Neural progenitor cell (in vitro differentiated cells): ENCODE measurements around the gene SMPD3. TPM values are rescaled to one million over a fixed set of nuclear protein-coding genes. Genes with fewer than 3 reads are reported as not detected.

Experiments
- DNase-seq: peaks from one replicate; pipeline ENCODE4 v3.0.0-alpha.2; 2016; ENCODE audit warnings: low spot score
- H2AFZ ChIP-seq: fragments of 200-600 bp; sonication (generic); replicated peaks from 2 replicates; pipeline ENCODE4 v1.6.1; 2016; ENCODE audit warnings: antibody characterized with exemption
- H3F3A ChIP-seq: fragments of 200-600 bp; sonication (generic); 2 replicates; pipeline ENCODE4 v1.6.1; 2016; ENCODE audit warnings: antibody characterized with exemption, low read depth
- H3K27ac ChIP-seq: fragments of 200-600 bp; sonication (generic); 2 replicates; pipeline ENCODE4 v1.5.1; 2016; ENCODE audit warnings: mild to moderate bottlenecking
- H3K27me3 ChIP-seq: fragments of 200-600 bp; sonication (generic); 2 replicates; pipeline ENCODE4 v1.6.1; 2016; ENCODE audit warnings: mild to moderate bottlenecking, moderate library complexity
- H3K36me3 ChIP-seq: fragments of 200-600 bp; sonication (generic); 2 replicates; pipeline ENCODE4 v1.5.1; 2016
- H3K4me1 ChIP-seq: fragments of 200-600 bp; sonication (generic); 2 replicates; pipeline ENCODE4 v1.6.1; 2016; ENCODE audit warnings: mixed run types
- H3K4me2 ChIP-seq: fragments of 200-600 bp; sonication (generic); 2 replicates; pipeline ENCODE4 v1.6.1; 2016
- H3K4me3 ChIP-seq: fragments of 200-600 bp; sonication (generic); 2 replicates; pipeline ENCODE4 v1.5.1; 2016
- H3K79me2 ChIP-seq: fragments of 200-600 bp; sonication (generic); 2 replicates; pipeline ENCODE4 v1.6.1; 2016; ENCODE audit warnings: low read depth
- H3K9ac ChIP-seq: fragments of 200-600 bp; sonication (generic); 2 replicates; pipeline ENCODE4 v1.6.1; 2016
- H3K9me3 ChIP-seq: fragments of 200-600 bp; sonication (generic); 2 replicates; pipeline ENCODE4 v1.5.1; 2016; ENCODE audit warnings: low read depth
- H4K20me1 ChIP-seq: fragments of 200-600 bp; sonication (generic); 2 replicates; pipeline ENCODE4 v1.6.1; 2016; ENCODE audit warnings: low read depth
- H3K27ac Mint-ChIP-seq: 3 replicates; pipeline ENCODE4 v1.8.0; 2021; ENCODE audit warnings: mixed read lengths
- H3K27me3 Mint-ChIP-seq: 2 replicates; pipeline ENCODE4 v1.8.0; 2022; ENCODE audit warnings: low read depth, mild to moderate bottlenecking, inconsistent platforms, moderate library complexity, mixed read lengths; ENCODE audit not compliant: insufficient read depth
- H3K36me3 Mint-ChIP-seq: 3 replicates; pipeline ENCODE4 v1.8.0; 2021; ENCODE audit warnings: mixed read lengths
- H3K4me1 Mint-ChIP-seq: 3 replicates; pipeline ENCODE4 v1.8.0; 2021; ENCODE audit warnings: mixed read lengths
- H3K4me3 Mint-ChIP-seq: 3 replicates; pipeline ENCODE4 v1.8.0; 2021; ENCODE audit warnings: mild to moderate bottlenecking, moderate library complexity, mixed read lengths
- H3K9me3 Mint-ChIP-seq: 3 replicates; pipeline ENCODE4 v1.8.0; 2020; ENCODE audit warnings: mixed read lengths
- EZH2 ChIP-seq: fragments of 200-600 bp; sonication (generic); IDR thresholded peaks from 2 replicates; pipeline ENCODE4 v1.6.1; 2017; ENCODE audit warnings: antibody characterized with exemption, mild to moderate bottlenecking, moderate library complexity
- total RNA-seq: library from RNA; depleted of rRNA; stranded (reverse); fragments of >200 nt; gene quantifications from 2 replicates; pipeline ENCODE4 v1.2.3, GENCODE V29; 2015; ENCODE audit warnings: low replicate concordance
- TF ChIP-seq, protein P1 (sequence below): fragments of 200-600 bp; sonication (generic); IDR thresholded peaks from 2 replicates; pipeline ENCODE4 v1.5.1; 2017; ENCODE audit warnings: antibody characterized with exemption, mild to moderate bottlenecking

Gene SMPD3
- total RNA-seq, 1 donor from 2014 or later = not detected

DNA sequence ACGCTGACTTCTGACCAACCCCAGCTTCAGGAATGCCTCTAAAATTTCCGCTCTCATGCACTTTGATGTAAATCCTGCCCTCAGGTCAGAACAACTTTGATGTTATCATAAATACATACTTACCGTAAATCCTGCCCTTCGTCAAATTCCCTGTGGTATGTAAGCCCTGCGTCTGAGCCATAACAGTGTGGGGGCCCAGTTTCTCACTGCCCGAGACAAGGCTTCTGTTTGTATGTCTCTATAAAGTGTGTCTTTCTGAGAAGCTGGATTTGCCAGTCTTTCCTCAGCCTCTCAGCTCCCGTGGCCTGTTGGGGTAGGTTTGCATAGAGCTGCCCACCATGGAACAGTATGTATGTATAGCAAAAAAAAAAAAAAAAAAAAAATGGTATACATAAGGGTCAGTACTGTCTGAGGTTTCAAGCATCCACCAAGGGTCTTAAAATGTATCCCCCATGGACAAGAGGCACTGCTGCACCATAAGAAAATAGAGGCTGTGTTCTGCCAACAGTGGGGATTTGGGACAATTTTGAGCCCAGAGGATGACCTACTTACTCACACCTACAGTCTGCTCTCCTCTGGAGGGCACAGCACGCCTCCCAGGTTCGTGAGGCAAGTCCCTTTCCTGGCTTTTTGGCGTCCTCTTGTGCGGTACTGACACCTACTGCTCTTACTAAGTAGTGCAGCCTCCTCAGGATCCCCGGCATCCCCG, 120.0 kb downstream of the SMPD3 start:
- H3K79me2 ChIP-seq = no peaks in the 10 kb centered on the region
- Mint-ChIP-seq H3K4me3 (no peak overlapping the region), H3K9me3 (no peaks in the 10 kb centered on the region), H3K4me1 (peaks cover 15% of the 10 kb centered on the region), H3K36me3 (peaks cover 3% of the 10 kb centered on the region), H3K27me3 (peaks cover 2% of the 10 kb centered on the region), H3K27ac (no peak overlapping the region)
- H4K20me1 ChIP-seq = peaks cover 3% of the 10 kb centered on the region
- H3K27me3 ChIP-seq = no peaks in the 10 kb centered on the region
- peaks cover 22% of the 10 kb centered on the region for H3F3A ChIP-seq
- H3K36me3 ChIP-seq = no peaks in the 10 kb centered on the region
- H3K4me2 ChIP-seq = no peak overlapping the region
- H3K4me3 ChIP-seq = no peak overlapping the region
- H3K9ac ChIP-seq = no peak overlapping the region
- DNase-seq = peak; percentile 94
- no peaks in the 10 kb centered on the region for H3K9me3 ChIP-seq
- TF ChIP-seq, protein P1, sequence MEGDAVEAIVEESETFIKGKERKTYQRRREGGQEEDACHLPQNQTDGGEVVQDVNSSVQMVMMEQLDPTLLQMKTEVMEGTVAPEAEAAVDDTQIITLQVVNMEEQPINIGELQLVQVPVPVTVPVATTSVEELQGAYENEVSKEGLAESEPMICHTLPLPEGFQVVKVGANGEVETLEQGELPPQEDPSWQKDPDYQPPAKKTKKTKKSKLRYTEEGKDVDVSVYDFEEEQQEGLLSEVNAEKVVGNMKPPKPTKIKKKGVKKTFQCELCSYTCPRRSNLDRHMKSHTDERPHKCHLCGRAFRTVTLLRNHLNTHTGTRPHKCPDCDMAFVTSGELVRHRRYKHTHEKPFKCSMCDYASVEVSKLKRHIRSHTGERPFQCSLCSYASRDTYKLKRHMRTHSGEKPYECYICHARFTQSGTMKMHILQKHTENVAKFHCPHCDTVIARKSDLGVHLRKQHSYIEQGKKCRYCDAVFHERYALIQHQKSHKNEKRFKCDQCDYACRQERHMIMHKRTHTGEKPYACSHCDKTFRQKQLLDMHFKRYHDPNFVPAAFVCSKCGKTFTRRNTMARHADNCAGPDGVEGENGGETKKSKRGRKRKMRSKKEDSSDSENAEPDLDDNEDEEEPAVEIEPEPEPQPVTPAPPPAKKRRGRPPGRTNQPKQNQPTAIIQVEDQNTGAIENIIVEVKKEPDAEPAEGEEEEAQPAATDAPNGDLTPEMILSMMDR = peak; percentile 85
- TF ChIP-seq EZH2 = no peak
- no peak overlapping the region for H2AFZ ChIP-seq
- no peak overlapping the region for H3K27ac ChIP-seq
- H3K4me1 ChIP-seq = no peaks in the 10 kb centered on the region

DNA sequence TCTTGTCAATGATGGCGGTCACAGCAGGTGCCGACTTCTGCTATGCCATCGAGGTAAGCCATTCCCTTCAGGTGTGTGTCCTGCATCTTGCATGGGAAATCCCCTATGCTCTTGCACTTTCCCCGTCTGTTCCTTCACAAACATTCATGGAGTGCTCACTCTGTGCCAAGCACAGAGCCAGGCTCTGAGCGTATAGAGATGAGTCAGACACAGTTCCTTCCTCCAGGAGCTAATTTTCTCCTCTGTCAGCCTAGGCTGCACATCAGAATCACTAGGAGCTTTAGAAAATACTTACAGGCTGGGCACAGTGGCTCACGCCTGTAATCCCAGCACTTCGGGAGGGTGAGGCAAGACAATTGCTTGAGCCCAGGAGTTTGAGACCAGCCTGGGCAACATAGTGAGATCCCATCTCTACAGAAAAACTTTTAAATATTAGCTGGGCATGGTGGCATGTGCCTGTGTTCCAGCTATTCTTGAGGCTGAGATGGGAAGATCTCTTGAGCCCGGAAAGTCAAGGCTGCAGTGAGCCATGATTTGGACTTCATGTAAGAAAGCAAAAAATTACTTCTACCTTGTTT, 123.4 kb downstream of the SMPD3 start:
- H3K9me3 ChIP-seq = no peaks in the 10 kb centered on the region
- no peak overlapping the region for H3K4me2 ChIP-seq
- H4K20me1 ChIP-seq = peaks cover 3% of the 10 kb centered on the region
- TF ChIP-seq, protein P1 = no peak
- no peak for TF ChIP-seq EZH2
- no peak overlapping the region for H3K4me3 ChIP-seq
- no peak for DNase-seq
- H3K4me1 ChIP-seq = no peaks in the 10 kb centered on the region
- H2AFZ ChIP-seq = no peak overlapping the region
- H3K27ac Mint-ChIP-seq = no peak overlapping the region
- no peaks in the 10 kb centered on the region for H3K27me3 ChIP-seq
- no peak overlapping the region for H3K27ac ChIP-seq
- peaks cover 22% of the 10 kb centered on the region for H3F3A ChIP-seq
- no peaks in the 10 kb centered on the region for H3K36me3 ChIP-seq
- H3K79me2 ChIP-seq = no peaks in the 10 kb centered on the region
- no peaks in the 10 kb centered on the region for H3K9me3 Mint-ChIP-seq
- peaks cover 2% of the 10 kb centered on the region for H3K27me3 Mint-ChIP-seq
- H3K9ac ChIP-seq = no peak overlapping the region
- H3K4me3 Mint-ChIP-seq = no peak overlapping the region
- H3K4me1 Mint-ChIP-seq = peaks cover 13% of the 10 kb centered on the region
- peaks cover 12% of the 10 kb centered on the region for H3K36me3 Mint-ChIP-seq

DNA sequence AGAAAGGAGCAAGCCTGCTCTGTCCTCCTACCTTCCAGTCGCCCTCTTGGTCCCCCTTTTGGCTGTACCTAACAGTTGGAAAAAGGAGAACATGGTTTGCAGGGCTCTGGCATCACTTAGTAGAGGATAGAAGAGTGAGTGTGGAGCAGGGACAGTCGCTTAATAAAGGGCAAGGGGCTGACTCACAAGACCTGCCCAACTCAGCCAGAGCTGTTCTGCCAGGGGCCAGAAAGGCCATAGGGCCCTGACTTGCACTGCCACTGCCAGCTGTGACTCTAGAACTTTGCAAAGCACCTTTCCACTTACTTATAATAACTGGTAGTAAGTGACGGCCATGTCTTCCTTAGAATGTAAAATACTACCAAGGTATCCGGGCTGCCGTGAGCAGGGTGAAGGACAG, 124.0 kb downstream of the SMPD3 start:
- TF ChIP-seq, protein P1 = no peak
- H3K4me3 ChIP-seq = no peak overlapping the region
- Mint-ChIP-seq H3K27me3 (peaks cover 2% of the 10 kb centered on the region), H3K27ac (no peak overlapping the region), H3K4me1 (peaks cover 15% of the 10 kb centered on the region), H3K36me3 (peaks cover 13% of the 10 kb centered on the region), H3K9me3 (no peaks in the 10 kb centered on the region), H3K4me3 (no peak overlapping the region)
- H3K9ac ChIP-seq = no peak overlapping the region
- no peaks in the 10 kb centered on the region for H3K4me1 ChIP-seq
- H3K27ac ChIP-seq = no peak overlapping the region
- peaks cover 20% of the 10 kb centered on the region for H3F3A ChIP-seq
- no peaks in the 10 kb centered on the region for H3K9me3 ChIP-seq
- DNase-seq = no peak
- no peak overlapping the region for H3K4me2 ChIP-seq
- H3K36me3 ChIP-seq = no peaks in the 10 kb centered on the region
- H2AFZ ChIP-seq = no peak overlapping the region
- no peaks in the 10 kb centered on the region for H3K79me2 ChIP-seq
- H3K27me3 ChIP-seq = no peaks in the 10 kb centered on the region
- H4K20me1 ChIP-seq = peaks cover 3% of the 10 kb centered on the region
